GM19035 (cell line): ENCODE results near the gene TRIP4.
"Not testable (repeated sequence)": the region's sequence is repeated elsewhere in the genome, so short reads cannot be mapped to it uniquely, and the experiment has no call there.

Source experiments
- ATAC-seq: cut with Tn5 transposase; IDR thresholded peaks from one replicate; pipeline ENCODE4 v1.9.1; 2021; ENCODE audit not compliant: unreplicated experiment

The TRIP4 gene

GRCh38 chr15:64387562-64388168 is at the start of gene TRIP4:
TRIP4 (plus strand) TSS chr15:64387836; CDS start chr15:64387864, 28 bp downstream.
- ATAC-seq: peak; percentile 98

GRCh38 chr15:64340355-64340754 is 47.3 kb upstream of the TRIP4 start:
- ATAC-seq: no peak

- ATAC-seq: no peak
These were observed 45.7 kb upstream of the TRIP4 start for GRCh38 chr15:64341961-64342360.

GRCh38 chr15:64343222-64343621 is 44.4 kb upstream of the TRIP4 start:
- ATAC-seq: no peak

- no peak for ATAC-seq
These were observed 43.8 kb upstream of the TRIP4 start for GRCh38 chr15:64343841-64344240.

- no peak for ATAC-seq
These were observed 42.9 kb upstream of the TRIP4 start for GRCh38 chr15:64344651-64345294.

- not testable (repeated sequence) for ATAC-seq
These were observed 41.4 kb upstream of the TRIP4 start for GRCh38 chr15:64346242-64346641.

GRCh38 chr15:64348455-64348854 is 39.2 kb upstream of the TRIP4 start:
- ATAC-seq: no peak

GRCh38 chr15:64349375-64349774 is 38.3 kb upstream of the TRIP4 start:
- no peak for ATAC-seq

- no peak for ATAC-seq
These were observed 36.4 kb upstream of the TRIP4 start for GRCh38 chr15:64351265-64351664.

- ATAC-seq: no peak
These were observed 32.8 kb upstream of the TRIP4 start for GRCh38 chr15:64354688-64355344.

- ATAC-seq: peak; percentile 19
These were observed 32.2 kb upstream of the TRIP4 start for GRCh38 chr15:64355348-64355943.

- peak; percentile 98 for ATAC-seq
These were observed 31.5 kb upstream of the TRIP4 start, which contains the start of gene CSNK1G1 for GRCh38 chr15:64355944-64356709. CSNK1G1 (minus strand) TSS chr15:64356173; CDS start chr15:64300499, 55,674 bp downstream.

- no peak for ATAC-seq
These were observed 31.0 kb upstream of the TRIP4 start for GRCh38 chr15:64356710-64357040.

GRCh38 chr15:64361259-64361658 is 26.4 kb upstream of the TRIP4 start:
- ATAC-seq: no peak

- no peak for ATAC-seq
These were observed 18.5 kb upstream of the TRIP4 start for GRCh38 chr15:64369078-64369607.

- not testable (repeated sequence) for ATAC-seq
These were observed 16.3 kb upstream of the TRIP4 start for GRCh38 chr15:64371383-64371782.

GRCh38 chr15:64373360-64373759 is 14.3 kb upstream of the TRIP4 start:
- ATAC-seq: no peak

GRCh38 chr15:64379216-64379960 is 8.2 kb upstream of the TRIP4 start:
- no peak for ATAC-seq
